HepG2 (cell line): ENCODE measurements around the gene DNASE1. TPM values are rescaled to one million over a fixed set of nuclear protein-coding genes. Genes with fewer than 3 reads are reported as not detected.

Experiments used
- ARNTL ChIP-seq: sonication (generic); formaldehyde crosslinking; IDR thresholded peaks from 2 replicates; pipeline ENCODE4 v1.4.0; 2020; ENCODE audit warnings: mild to moderate bottlenecking, missing genetic modification reagents
- BRD4 ChIP-seq: sonication (generic); formaldehyde crosslinking; IDR thresholded peaks from 2 replicates; pipeline ENCODE4 v1.4.0; 2020; ENCODE audit warnings: missing genetic modification reagents
- CBX5 ChIP-seq: sonication (generic); formaldehyde crosslinking; IDR thresholded peaks from 2 replicates; pipeline ENCODE4 v1.4.0; 2020; ENCODE audit warnings: missing genetic modification reagents, borderline replicate concordance
- CEBPG ChIP-seq: IDR thresholded peaks from 2 replicates; pipeline ENCODE4 v1.6.1; 2016
- FOXK2 ChIP-seq: fragments of 450-650 bp; IDR thresholded peaks from 2 replicates; pipeline ENCODE4 v1.6.1; 2016
- GATAD1 ChIP-seq: IDR thresholded peaks from 2 replicates; pipeline ENCODE4 v1.6.1; 2016; ENCODE audit warnings: missing genetic modification reagents, missing compliant biosample characterization
- HIVEP1 ChIP-seq: sonication (generic); formaldehyde crosslinking; IDR thresholded peaks from 2 replicates; pipeline ENCODE4 v1.4.0; 2020; ENCODE audit warnings: mild to moderate bottlenecking, missing genetic modification reagents
- IKZF1 ChIP-seq: fragments of 450-650 bp; IDR thresholded peaks from 2 replicates; pipeline ENCODE4 v1.7.1; 2016
- JUN ChIP-seq: sonication (generic); formaldehyde crosslinking; IDR thresholded peaks from 2 replicates; pipeline ENCODE4 v1.4.0; 2020; ENCODE audit warnings: mild to moderate bottlenecking, missing genetic modification reagents
- KDM2A ChIP-seq: sonication (generic); formaldehyde crosslinking; IDR thresholded peaks from 2 replicates; pipeline ENCODE4 v1.4.0; 2020; ENCODE audit warnings: low read depth, missing genetic modification reagents, borderline replicate concordance
- KDM4B ChIP-seq: sonication (generic); formaldehyde crosslinking; IDR thresholded peaks from 2 replicates; pipeline ENCODE4 v1.4.0; 2020; ENCODE audit warnings: missing genetic modification reagents
- NONO ChIP-seq, 2 experiments: fragments of 450-650 bp in 1 of 2; sonication (generic) in 1 of 2; formaldehyde crosslinking in 1 of 2; IDR thresholded peaks in 1 of 2; conservative IDR thresholded peaks in 1 of 2; 2 replicates each; pipeline versions ENCODE4 v1.6.1 to v1.8.0; 2017 to 2022; ENCODE audit warnings: mild to moderate bottlenecking in 1 of 2, missing genetic modification reagents in 1 of 2, moderate library complexity in 1 of 2
- RBFOX2 ChIP-seq: fragments of 200-400 bp; formaldehyde crosslinking; IDR thresholded peaks from 2 replicates; pipeline ENCODE4 v1.6.1; 2017; ENCODE audit warnings: low read depth, mild to moderate bottlenecking, low read length
- RFX3 ChIP-seq: IDR thresholded peaks from 2 replicates; pipeline ENCODE4 v1.6.1; 2016; ENCODE audit warnings: missing biosample characterization, missing genetic modification reagents
- SATB2 ChIP-seq: sonication (generic); formaldehyde crosslinking; IDR thresholded peaks from 2 replicates; pipeline ENCODE4 v1.5.0; 2020; ENCODE audit warnings: missing genetic modification reagents
- SUZ12 ChIP-seq: fragments of 150-350 bp; IDR thresholded peaks from 2 replicates; pipeline ENCODE4 v1.6.1; 2014; ENCODE audit warnings: low read depth, low read length
- ZNF441 ChIP-seq: sonication (generic); formaldehyde crosslinking; IDR thresholded peaks from 2 replicates; pipeline ENCODE4 v1.7.0; 2021; ENCODE audit warnings: missing genetic modification reagents, borderline replicate concordance
- ZNF563 ChIP-seq: sonication (generic); formaldehyde crosslinking; IDR thresholded peaks from 2 replicates; pipeline ENCODE4 v1.8.0; 2022; ENCODE audit warnings: mild to moderate bottlenecking, moderate library complexity, missing genetic modification reagents
- ZNF607 ChIP-seq: sonication (generic); formaldehyde crosslinking; IDR thresholded peaks from 2 replicates; pipeline ENCODE4 v1.5.1; 2020; ENCODE audit warnings: missing genetic modification reagents, mild to moderate bottlenecking, borderline replicate concordance
- ZNF83 ChIP-seq: sonication (generic); formaldehyde crosslinking; IDR thresholded peaks from 2 replicates; pipeline ENCODE4 v1.4.0; 2020; ENCODE audit warnings: missing genetic modification reagents, mild to moderate bottlenecking, borderline replicate concordance
- ZSCAN25 ChIP-seq: sonication (generic); formaldehyde crosslinking; IDR thresholded peaks from 2 replicates; pipeline ENCODE4 v1.8.0; 2022; ENCODE audit warnings: mild to moderate bottlenecking, missing genetic modification reagents
- ZZZ3 ChIP-seq: sonication (generic); formaldehyde crosslinking; IDR thresholded peaks from 2 replicates; pipeline ENCODE4 v1.4.0; 2020; ENCODE audit warnings: missing genetic modification reagents, mild to moderate bottlenecking, borderline replicate concordance
- polyA plus RNA-seq, 8 experiments: library from polyadenylated mRNA; depleted of rRNA in 3 of 8; stranded (reverse) in 7 of 8; unstranded in 1 of 8; fragments of >200 nt; fragmentation: Illumina TruSeq in 4 of 8; extraction: Trizol in 4 of 8; gene quantifications; 2 replicates each; pipeline versions ENCODE4 v1.2.1 to v1.2.3, GENCODE V29; 2011 to 2016; ENCODE audit warnings: low read depth in 4 of 8, missing spikeins in 1 of 8, mixed read lengths in 1 of 8; ENCODE audit not compliant: insufficient read depth in 1 of 8
- total RNA-seq, 5 experiments: library from RNA; depleted of rRNA; stranded (reverse); fragments of >200 nt; fragmentation: Illumina TruSeq; extraction: Trizol; gene quantifications; 2 replicates each; pipeline ENCODE4 v1.2.3, GENCODE V29; 2016; ENCODE audit warnings: low read depth in 1 of 5
- TF ChIP-seq, protein P1 (sequence below): sonication (generic); formaldehyde crosslinking; IDR thresholded peaks from 2 replicates; pipeline ENCODE4 v1.4.0; 2020; ENCODE audit warnings: mild to moderate bottlenecking, low read depth, missing genetic modification reagents
- TF ChIP-seq, protein P2 (sequence below): sonication (generic); formaldehyde crosslinking; IDR thresholded peaks from 2 replicates; pipeline ENCODE4 v1.5.1; 2020; ENCODE audit warnings: missing genetic modification reagents, mild to moderate bottlenecking, borderline replicate concordance
- TF ChIP-seq, protein P3 (sequence below): sonication (generic); formaldehyde crosslinking; IDR thresholded peaks from 2 replicates; pipeline ENCODE4 v1.4.0; 2020; ENCODE audit warnings: missing genetic modification reagents, mild to moderate bottlenecking, borderline replicate concordance
- TF ChIP-seq, protein P4 (sequence below): sonication (generic); formaldehyde crosslinking; IDR thresholded peaks from 2 replicates; pipeline ENCODE4 v1.4.0; 2020; ENCODE audit warnings: mild to moderate bottlenecking, missing genetic modification reagents, borderline replicate concordance

Gene DNASE1
- total and polyA plus RNA-seq, 2 of the 13 experiments (the other 11 are each of a cell fraction or from before 2014, with no cell fraction given) = 7.1 to 11.1 TPM

DNA sequence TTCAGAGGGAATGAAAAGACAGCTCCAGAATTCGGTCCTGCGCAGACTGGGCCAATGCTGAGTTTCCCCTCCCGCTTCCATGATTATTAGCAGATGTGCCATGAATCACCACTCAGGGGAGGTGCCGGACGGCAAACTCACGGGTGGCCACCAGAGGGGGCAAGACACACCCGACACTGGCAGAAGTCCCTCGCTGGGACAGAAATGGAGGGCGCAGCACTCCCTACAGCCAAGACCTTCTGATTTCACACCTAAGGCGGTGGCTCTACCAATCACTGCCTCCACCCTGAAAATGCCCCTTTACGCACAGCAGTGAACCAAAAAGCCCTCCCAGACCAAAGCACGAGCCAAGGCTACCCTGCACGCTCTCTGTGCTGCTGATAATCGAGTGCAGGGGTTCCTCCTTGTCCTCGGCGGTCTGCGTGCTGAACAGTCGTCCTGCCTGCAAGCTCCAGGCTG, 36.0 kb downstream of the DNASE1 start (continued):
- TF ChIP-seq CBX5 (CRISPR knock-in tag) (no peak), FOXK2 (no peak), KDM2A (CRISPR knock-in tag) (peak; percentile 61; the same call in 1 of the 2 replicates), JUN (CRISPR knock-in tag) (no peak), ZNF607 (CRISPR knock-in tag) (no peak), CEBPG (CRISPR knock-in tag) (no peak), SUZ12 (no peak), ZSCAN25 (CRISPR knock-in tag) (no peak), HIVEP1 (CRISPR knock-in tag) (no peak), BRD4 (CRISPR knock-in tag) (no peak), RBFOX2 (no peak), ZNF83 (CRISPR knock-in tag) (no peak), SATB2 (CRISPR knock-in tag) (no peak), ARNTL (CRISPR knock-in tag) (no peak), ZNF441 (CRISPR knock-in tag) (no peak), GATAD1 (CRISPR knock-in tag) (no peak), ZNF563 (CRISPR knock-in tag) (no peak), NONO (IDR thresholded peaks at IDR 0.05) (no peak), NONO (CRISPR knock-in tag; conservative IDR thresholded peaks at IDR 0.05) (no peak), IKZF1 (no peak), ZZZ3 (CRISPR knock-in tag) (no peak), RFX3 (CRISPR knock-in tag) (no peak), KDM4B (CRISPR knock-in tag) (no peak)
- TF ChIP-seq, protein P1, sequence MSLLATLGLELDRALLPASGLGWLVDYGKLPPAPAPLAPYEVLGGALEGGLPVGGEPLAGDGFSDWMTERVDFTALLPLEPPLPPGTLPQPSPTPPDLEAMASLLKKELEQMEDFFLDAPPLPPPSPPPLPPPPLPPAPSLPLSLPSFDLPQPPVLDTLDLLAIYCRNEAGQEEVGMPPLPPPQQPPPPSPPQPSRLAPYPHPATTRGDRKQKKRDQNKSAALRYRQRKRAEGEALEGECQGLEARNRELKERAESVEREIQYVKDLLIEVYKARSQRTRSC (CRISPR knock-in tag) = no peak
- TF ChIP-seq, protein P2, sequence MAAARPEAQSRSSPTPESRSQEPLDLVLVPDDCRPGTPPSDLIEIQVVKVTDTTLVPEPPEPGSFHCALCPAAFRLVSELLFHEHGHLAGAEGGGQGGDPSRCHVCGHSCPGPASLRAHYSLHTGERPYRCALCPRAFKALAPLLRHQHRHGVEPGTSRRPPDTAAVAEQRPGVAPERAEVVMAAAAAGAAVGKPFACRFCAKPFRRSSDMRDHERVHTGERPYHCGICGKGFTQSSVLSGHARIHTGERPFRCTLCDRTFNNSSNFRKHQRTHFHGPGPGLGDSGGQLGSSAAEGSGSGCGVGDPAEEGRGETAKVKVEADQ (CRISPR knock-in tag) = no peak
- TF ChIP-seq, protein P3, sequence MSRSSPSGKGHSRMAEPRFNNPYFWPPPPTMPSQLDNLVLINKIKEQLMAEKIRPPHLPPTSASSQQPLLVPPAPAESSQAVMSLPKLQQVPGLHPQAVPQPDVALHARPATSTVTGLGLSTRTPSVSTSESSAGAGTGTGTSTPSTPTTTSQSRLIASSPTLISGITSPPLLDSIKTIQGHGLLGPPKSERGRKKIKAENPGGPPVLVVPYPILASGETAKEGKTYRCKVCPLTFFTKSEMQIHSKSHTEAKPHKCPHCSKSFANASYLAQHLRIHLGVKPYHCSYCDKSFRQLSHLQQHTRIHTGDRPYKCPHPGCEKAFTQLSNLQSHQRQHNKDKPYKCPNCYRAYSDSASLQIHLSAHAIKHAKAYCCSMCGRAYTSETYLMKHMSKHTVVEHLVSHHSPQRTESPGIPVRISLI (CRISPR knock-in tag) = no peak
- TF ChIP-seq, protein P4, sequence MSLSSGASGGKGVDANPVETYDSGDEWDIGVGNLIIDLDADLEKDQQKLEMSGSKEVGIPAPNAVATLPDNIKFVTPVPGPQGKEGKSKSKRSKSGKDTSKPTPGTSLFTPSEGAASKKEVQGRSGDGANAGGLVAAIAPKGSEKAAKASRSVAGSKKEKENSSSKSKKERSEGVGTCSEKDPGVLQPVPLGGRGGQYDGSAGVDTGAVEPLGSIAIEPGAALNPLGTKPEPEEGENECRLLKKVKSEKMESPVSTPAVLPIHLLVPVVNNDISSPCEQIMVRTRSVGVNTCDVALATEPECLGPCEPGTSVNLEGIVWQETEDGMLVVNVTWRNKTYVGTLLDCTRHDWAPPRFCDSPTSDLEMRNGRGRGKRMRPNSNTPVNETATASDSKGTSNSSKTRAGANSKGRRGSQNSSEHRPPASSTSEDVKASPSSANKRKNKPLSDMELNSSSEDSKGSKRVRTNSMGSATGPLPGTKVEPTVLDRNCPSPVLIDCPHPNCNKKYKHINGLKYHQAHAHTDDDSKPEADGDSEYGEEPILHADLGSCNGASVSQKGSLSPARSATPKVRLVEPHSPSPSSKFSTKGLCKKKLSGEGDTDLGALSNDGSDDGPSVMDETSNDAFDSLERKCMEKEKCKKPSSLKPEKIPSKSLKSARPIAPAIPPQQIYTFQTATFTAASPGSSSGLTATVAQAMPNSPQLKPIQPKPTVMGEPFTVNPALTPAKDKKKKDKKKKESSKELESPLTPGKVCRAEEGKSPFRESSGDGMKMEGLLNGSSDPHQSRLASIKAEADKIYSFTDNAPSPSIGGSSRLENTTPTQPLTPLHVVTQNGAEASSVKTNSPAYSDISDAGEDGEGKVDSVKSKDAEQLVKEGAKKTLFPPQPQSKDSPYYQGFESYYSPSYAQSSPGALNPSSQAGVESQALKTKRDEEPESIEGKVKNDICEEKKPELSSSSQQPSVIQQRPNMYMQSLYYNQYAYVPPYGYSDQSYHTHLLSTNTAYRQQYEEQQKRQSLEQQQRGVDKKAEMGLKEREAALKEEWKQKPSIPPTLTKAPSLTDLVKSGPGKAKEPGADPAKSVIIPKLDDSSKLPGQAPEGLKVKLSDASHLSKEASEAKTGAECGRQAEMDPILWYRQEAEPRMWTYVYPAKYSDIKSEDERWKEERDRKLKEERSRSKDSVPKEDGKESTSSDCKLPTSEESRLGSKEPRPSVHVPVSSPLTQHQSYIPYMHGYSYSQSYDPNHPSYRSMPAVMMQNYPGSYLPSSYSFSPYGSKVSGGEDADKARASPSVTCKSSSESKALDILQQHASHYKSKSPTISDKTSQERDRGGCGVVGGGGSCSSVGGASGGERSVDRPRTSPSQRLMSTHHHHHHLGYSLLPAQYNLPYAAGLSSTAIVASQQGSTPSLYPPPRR = no peak
